Esophagus squamous epithelium (tissue), 4 donors: ENCODE data around the gene PTPN14.

Experiments used
- POLR2A ChIP-seq, 4 donors: fragments of 450-650 bp; IDR thresholded peaks; one replicate each; pipeline ENCODE4 v1.6.1; 2017; ENCODE audit warnings: antibody characterized with exemption in 4 of 4, mild to moderate bottlenecking in 4 of 4, moderate library complexity in 3 of 4
- TF ChIP-seq, protein P1 (sequence below), 6 experiments: fragments of 450-650 bp in 4 of 6; fragments of 200-600 bp in 2 of 6; sonication (generic) in 2 of 6; IDR thresholded peaks; one replicate each; pipeline ENCODE4 v1.5.1; 2016 to 2019; ENCODE audit warnings: antibody characterized with exemption in 6 of 6, mild to moderate bottlenecking in 4 of 6, moderate library complexity in 4 of 6

DNA sequence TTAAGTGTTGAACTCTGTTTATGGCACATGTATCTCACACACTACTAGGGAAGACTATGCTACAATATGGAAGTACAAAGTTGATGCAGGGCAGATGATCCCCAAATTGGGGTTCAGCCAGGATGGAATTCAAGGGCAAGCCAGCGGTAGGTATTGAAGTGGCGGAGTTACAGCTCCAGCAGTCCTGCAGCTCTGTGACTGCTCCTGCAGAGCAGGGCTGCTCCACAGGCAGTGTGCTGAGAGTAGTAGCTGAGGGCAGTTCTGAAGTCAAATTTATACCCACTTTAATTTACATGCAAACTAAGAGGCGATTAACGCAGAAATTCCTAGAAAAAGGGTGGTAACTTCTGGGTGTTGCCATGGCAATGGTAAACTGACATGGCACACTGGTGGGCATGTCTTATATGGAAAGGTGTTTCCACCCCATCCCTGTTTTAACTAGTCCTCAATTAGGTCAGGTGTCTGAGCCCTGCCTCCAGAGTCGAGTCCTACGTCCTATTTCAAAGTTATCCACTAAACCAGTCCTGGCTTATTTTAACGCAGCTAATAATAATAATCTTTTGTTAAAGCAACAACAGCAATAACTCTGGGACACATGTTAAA, 31.0 kb upstream of the PTPN14 start:
- TF ChIP-seq, protein P1, sequence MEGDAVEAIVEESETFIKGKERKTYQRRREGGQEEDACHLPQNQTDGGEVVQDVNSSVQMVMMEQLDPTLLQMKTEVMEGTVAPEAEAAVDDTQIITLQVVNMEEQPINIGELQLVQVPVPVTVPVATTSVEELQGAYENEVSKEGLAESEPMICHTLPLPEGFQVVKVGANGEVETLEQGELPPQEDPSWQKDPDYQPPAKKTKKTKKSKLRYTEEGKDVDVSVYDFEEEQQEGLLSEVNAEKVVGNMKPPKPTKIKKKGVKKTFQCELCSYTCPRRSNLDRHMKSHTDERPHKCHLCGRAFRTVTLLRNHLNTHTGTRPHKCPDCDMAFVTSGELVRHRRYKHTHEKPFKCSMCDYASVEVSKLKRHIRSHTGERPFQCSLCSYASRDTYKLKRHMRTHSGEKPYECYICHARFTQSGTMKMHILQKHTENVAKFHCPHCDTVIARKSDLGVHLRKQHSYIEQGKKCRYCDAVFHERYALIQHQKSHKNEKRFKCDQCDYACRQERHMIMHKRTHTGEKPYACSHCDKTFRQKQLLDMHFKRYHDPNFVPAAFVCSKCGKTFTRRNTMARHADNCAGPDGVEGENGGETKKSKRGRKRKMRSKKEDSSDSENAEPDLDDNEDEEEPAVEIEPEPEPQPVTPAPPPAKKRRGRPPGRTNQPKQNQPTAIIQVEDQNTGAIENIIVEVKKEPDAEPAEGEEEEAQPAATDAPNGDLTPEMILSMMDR (IDR thresholded peaks at IDR 0.05) = no peak
- no peak for TF ChIP-seq POLR2A (IDR thresholded peaks at IDR 0.05)
